Measurements from ENCODE around the gene NEK10.

NEK10 gene

GRCh38 chr3:27209617-27210264 is 159.4 kb downstream of the NEK10 start:
- DNase-seq, result no peak
- in situ Hi-C loops (cut with HindIII; ENCODE audit: low pct_ligation_motif_present, low pct_unique_long_range_greater_than_20kb, low sequenced_read_pairs), result no loop called here

DNA sequence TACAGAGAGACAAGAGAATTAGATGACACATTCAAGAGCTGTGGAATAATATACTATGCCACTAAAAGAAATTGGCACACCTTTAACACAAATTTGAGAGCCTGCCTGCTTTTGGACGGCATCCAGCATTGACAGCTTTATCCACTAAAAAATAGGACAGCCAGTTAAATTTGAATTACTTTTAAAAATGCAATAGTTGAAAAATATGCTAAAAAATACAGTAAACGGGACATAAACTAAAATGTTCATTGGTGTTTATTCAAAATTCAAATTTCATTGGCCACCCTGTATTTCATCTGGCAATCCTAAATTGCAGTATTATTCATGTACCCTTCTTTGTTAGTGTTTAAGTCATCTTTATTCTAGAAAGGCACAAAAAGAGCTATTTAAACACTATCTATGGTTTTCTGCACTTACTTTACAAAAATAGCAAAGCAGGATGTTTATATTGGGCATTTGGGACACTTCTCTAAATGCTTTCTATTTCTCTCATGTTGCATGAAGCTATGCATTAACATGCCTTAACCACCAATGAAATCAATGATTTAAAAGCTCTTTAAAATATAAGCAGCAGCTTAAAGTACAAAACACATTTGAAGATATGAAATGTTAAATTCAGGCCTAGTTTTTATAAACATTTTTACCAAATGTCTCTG is 160.1 kb downstream of the NEK10 start:
- DNase-seq, result no peak
- in situ Hi-C loops (cut with HindIII; ENCODE audit: low pct_ligation_motif_present, low pct_unique_long_range_greater_than_20kb, low sequenced_read_pairs), result no loop called here

GRCh38 chr3:27202959-27203358 is 166.2 kb downstream of the NEK10 start:
- in situ Hi-C loops (cut with HindIII; ENCODE audit: low pct_ligation_motif_present, low pct_unique_long_range_greater_than_20kb, low sequenced_read_pairs), result no loop called here
- DNase-seq, result no peak

DNA sequence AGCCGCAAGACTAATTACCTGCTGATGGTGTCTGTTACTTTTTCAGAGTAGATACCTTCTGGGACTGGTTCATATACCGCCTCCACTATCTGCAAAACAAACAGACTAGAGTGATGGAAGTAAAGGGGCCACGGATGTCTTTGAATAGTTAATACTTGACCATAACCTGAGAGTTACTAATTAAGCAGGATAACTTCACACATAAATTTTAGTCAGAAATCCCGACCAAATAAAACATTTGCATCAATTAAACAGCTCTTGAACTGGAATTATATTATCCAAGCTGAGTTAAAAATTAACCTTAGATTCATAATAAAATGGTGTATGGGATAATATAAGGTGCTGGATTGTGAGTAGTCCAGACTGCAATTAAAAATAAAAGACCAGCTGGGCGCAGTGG is 167.7 kb downstream of the NEK10 start:
- DNase-seq, result no peak
- in situ Hi-C loops (cut with HindIII; ENCODE audit: low pct_ligation_motif_present, low pct_unique_long_range_greater_than_20kb, low sequenced_read_pairs), result no loop called here

- in situ Hi-C loops (cut with HindIII; ENCODE audit: low pct_ligation_motif_present, low pct_unique_long_range_greater_than_20kb, low sequenced_read_pairs), result no loop called here
- DNase-seq, result no peak
These were observed 168.3 kb downstream of the NEK10 start for GRCh38 chr3:27200721-27201489.

- DNase-seq, result no peak
- in situ Hi-C loops (cut with HindIII; ENCODE audit: low pct_ligation_motif_present, low pct_unique_long_range_greater_than_20kb, low sequenced_read_pairs), result no loop called here
These were observed 174.2 kb downstream of the NEK10 start for GRCh38 chr3:27194861-27195483.

GRCh38 chr3:27193056-27193455 is 176.1 kb downstream of the NEK10 start:
- in situ Hi-C loops (cut with HindIII; ENCODE audit: low pct_ligation_motif_present, low pct_unique_long_range_greater_than_20kb, low sequenced_read_pairs), result no loop called here
- DNase-seq, result no peak

DNA sequence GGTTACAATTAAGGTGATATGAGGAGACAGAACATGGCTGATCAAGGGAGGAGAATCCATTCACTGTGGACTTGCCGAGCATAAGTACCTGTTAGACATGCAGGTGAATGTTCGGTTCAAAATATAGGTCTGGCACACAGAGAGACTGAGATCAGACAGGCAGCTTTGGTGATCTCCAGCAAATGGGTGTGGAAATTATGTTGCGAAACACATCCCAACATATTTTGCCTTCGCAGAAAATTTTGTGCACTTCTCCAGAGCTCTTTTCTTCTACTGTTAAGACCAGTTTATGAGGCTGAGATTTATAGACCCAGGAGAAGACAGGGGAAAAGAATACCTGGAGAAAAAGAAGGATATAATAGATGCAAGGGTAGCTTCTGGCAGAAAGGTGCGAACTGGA is 183.2 kb downstream of the NEK10 start:
- no peak for DNase-seq
- in situ Hi-C loops (cut with HindIII; ENCODE audit: low pct_ligation_motif_present, low pct_unique_long_range_greater_than_20kb, low sequenced_read_pairs), result no loop called here

GRCh38 chr3:27185231-27185989 is 183.8 kb downstream of the NEK10 start:
- in situ Hi-C loops (cut with HindIII; ENCODE audit: low pct_ligation_motif_present, low pct_unique_long_range_greater_than_20kb, low sequenced_read_pairs), result no loop called here
- no peak for DNase-seq

DNA sequence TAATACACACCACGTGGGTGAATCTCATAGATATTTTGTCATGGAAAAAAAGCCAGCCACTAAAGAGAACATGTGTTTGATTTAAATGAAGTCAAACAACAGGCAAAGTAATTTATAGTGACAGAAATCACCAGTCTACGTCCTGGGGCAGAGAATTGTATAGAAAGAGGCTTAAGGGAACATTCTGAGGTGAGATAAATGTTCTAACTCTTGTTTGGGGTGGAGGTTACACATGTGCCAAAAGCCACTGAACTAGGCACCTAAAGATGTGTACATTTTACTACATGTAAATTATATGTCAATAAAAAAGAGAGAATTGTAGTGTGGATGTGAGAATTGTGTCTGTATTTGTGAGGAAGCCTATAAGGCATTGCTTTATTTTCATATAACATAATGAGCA is 184.9 kb downstream of the NEK10 start:
- in situ Hi-C loops (cut with HindIII; ENCODE audit: low pct_ligation_motif_present, low pct_unique_long_range_greater_than_20kb, low sequenced_read_pairs), result no loop called here
- no peak for DNase-seq

- DNase-seq, result no peak
These were observed 192.9 kb downstream of the NEK10 start for GRCh38 chr3:27176256-27176655.

DNA sequence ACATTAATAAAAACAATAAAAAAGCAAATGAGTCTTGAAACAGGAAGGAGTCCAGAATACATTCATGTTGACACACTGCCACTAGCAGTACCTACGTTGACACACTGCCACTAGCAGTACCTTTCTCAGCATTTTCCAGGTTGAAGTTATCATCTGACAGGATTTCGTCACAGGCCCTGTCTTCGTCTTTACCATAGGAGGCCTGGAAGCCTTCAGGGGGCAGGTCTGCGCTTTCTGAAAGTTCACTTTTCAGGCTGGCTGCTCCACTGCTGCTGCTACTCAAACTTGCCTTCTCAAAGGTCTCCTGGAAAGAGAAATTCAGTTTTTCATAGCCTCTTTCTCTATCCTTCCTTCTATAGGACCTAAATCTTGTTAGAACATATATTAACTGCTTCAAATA is 194.7 kb downstream of the NEK10 start:
- in situ Hi-C loops (cut with HindIII; ENCODE audit: low pct_ligation_motif_present, low pct_unique_long_range_greater_than_20kb, low sequenced_read_pairs), result no loop called here
- DNase-seq, result no peak

More at GRCh38 chr3:27176256-27176655, 192.9 kb downstream of the NEK10 start:
- in situ Hi-C loops (cut with HindIII; ENCODE audit: low pct_ligation_motif_present, low pct_unique_long_range_greater_than_20kb, low sequenced_read_pairs), result no loop called here

- in situ Hi-C loops (cut with HindIII; ENCODE audit: low pct_ligation_motif_present, low pct_unique_long_range_greater_than_20kb, low sequenced_read_pairs), result no loop called here
- DNase-seq, result no peak
These were observed 198.1 kb downstream of the NEK10 start for GRCh38 chr3:27171113-27171512.

DNA sequence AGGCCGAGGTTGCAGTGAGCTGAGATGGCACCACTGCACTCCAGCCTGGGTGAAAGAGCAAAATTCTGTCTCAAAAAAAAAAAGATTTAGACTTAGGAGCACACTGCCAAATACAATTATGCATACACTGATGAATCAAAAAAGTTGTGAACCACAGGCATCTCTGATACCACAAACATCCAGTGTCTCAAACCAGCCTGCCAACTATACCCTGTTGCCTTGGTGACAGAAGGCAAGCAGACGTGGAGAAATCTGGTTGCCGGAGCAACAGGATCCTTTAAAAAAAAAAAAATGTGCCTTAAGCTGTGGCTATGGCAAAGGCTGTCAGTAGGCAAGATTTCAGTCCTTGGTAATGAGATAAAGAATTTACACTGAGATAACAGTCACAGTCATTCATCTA is 202.3 kb downstream of the NEK10 start:
- DNase-seq, result peak; percentile 47
- in situ Hi-C loops (cut with HindIII; ENCODE audit: low pct_ligation_motif_present, low pct_unique_long_range_greater_than_20kb, low sequenced_read_pairs), result no loop called here

GRCh38 chr3:27165321-27165721 is 203.9 kb downstream of the NEK10 start:
- DNase-seq, result peak; percentile 37
- in situ Hi-C loops (cut with HindIII; ENCODE audit: low pct_ligation_motif_present, low pct_unique_long_range_greater_than_20kb, low sequenced_read_pairs), result no loop called here

GRCh38 chr3:27160779-27161287 is 208.3 kb downstream of the NEK10 start:
- in situ Hi-C loops (cut with HindIII; ENCODE audit: low pct_ligation_motif_present, low pct_unique_long_range_greater_than_20kb, low sequenced_read_pairs), result no loop called here
- DNase-seq, result no peak

- in situ Hi-C loops (cut with HindIII; ENCODE audit: low pct_ligation_motif_present, low pct_unique_long_range_greater_than_20kb, low sequenced_read_pairs), result no loop called here
These were observed 209.0 kb downstream of the NEK10 start for GRCh38 chr3:27160146-27160545.

DNA sequence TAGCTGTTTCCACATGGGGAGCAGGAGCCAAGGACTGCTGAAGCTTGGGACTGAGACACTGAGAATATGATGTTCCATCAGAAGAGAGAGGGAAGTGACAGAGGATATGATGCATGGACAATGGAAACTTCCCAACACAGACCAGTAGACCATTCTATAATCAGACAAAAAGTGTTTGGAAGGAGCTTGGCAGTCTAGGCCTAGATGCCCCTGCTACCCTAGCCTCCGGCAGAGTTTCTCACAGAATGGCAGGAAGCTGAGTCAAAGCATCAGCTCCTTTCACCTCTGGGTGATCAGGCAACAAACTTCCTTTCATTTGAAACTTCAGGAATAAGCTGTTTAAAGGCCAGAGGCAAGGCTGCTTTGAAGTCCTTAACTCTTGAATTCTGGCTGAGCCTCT is 222.0 kb downstream of the NEK10 start:
- in situ Hi-C loops (cut with HindIII; ENCODE audit: low pct_ligation_motif_present, low pct_unique_long_range_greater_than_20kb, low sequenced_read_pairs), result no loop called here

More at GRCh38 chr3:27160146-27160545, 209.0 kb downstream of the NEK10 start:
- no peak for DNase-seq

More for the DNA sequence above, 222.0 kb downstream of the NEK10 start:
- no peak for DNase-seq

Data from ACHN (cell line).